Keratinocyte (primary cell): ENCODE results near the gene MALRD1.

ENCODE experiments used
- EZH2 ChIP-seq: IDR thresholded peaks from one replicate; pipeline ENCODE4 v1.6.1; 2012; ENCODE audit warnings: inconsistent platforms, mild to moderate bottlenecking, low read length, moderate library complexity
- TF ChIP-seq, protein P1 (sequence below), 3 experiments: IDR thresholded peaks in 1 of 3; conservative IDR thresholded peaks in 1 of 3; optimal IDR thresholded peaks in 1 of 3; 2 replicates in 2 of 3; 3 replicates in 1 of 3; pipeline versions ENCODE3 to v1.5.1; 2011; ENCODE audit warnings: low read length in 3 of 3, mild to moderate bottlenecking in 3 of 3, moderate library complexity in 2 of 3, control low read depth in 1 of 3, inconsistent platforms in 1 of 3; ENCODE audit not compliant: insufficient read depth in 2 of 3; ENCODE audit errors: extremely low read depth in 1 of 3

- TF ChIP-seq EZH2, result no peak
- TF ChIP-seq, protein P1, sequence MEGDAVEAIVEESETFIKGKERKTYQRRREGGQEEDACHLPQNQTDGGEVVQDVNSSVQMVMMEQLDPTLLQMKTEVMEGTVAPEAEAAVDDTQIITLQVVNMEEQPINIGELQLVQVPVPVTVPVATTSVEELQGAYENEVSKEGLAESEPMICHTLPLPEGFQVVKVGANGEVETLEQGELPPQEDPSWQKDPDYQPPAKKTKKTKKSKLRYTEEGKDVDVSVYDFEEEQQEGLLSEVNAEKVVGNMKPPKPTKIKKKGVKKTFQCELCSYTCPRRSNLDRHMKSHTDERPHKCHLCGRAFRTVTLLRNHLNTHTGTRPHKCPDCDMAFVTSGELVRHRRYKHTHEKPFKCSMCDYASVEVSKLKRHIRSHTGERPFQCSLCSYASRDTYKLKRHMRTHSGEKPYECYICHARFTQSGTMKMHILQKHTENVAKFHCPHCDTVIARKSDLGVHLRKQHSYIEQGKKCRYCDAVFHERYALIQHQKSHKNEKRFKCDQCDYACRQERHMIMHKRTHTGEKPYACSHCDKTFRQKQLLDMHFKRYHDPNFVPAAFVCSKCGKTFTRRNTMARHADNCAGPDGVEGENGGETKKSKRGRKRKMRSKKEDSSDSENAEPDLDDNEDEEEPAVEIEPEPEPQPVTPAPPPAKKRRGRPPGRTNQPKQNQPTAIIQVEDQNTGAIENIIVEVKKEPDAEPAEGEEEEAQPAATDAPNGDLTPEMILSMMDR (optimal IDR thresholded peaks at IDR 0.05 in 1 of 3, IDR thresholded peaks at IDR 0.05 in 1 of 3, conservative IDR thresholded peaks at IDR 0.05 in 1 of 3; ENCODE audit: extremely low read depth in 1 of 3, insufficient read depth in 2 of 3, low read length in 3 of 3), result no peak
These were observed 367.6 kb downstream of the MALRD1 start for GRCh38 chr10:19416164-19416563.
